VCaP (cell line): ENCODE measurements around the gene KCND1.
A peak's percentile ranks its signal among the peaks of the same experiment; 100 is the strongest.

Experiments
- H3K27ac ChIP-seq: fragments of 450-650 bp; 2 replicates; pipeline ENCODE4 v1.5.1; 2017
- CTCF ChIP-seq: fragments of 450-650 bp; conservative IDR thresholded peaks from 2 replicates; pipeline ENCODE4 v1.5.1; 2017; ENCODE audit warnings: mild to moderate bottlenecking, moderate library complexity

The KCND1 gene

DNA sequence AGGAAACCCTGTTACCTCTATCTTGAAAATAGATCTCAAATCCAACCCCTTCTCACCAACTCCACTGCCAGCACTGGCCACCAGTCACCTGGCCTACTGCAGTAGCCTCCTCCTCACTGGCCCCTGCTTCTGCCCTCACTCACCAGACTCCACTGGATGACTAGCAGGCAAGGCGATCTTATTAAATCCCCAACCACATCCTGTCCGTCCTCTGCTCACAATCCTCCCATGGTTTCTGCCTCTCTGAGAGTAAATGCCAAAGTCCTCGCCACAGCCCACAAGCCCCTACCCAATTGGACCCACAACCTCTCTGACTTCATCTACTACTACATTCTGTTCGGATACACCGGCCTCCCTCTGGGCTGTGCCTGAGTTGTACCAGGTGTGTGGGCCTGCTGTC is 47.4 kb downstream of the KCND1 start:
- no peak for TF ChIP-seq CTCF
- H3K27ac ChIP-seq: no peak overlapping the region

- no peak for TF ChIP-seq CTCF
- H3K27ac ChIP-seq: no peak overlapping the region
Observed at GRCh38 chrX:48923771-48924170, 47.9 kb downstream of the KCND1 start.

- TF ChIP-seq CTCF: no peak
- no peak overlapping the region for H3K27ac ChIP-seq
Observed at GRCh38 chrX:48920718-48921104, 50.9 kb downstream of the KCND1 start.

DNA sequence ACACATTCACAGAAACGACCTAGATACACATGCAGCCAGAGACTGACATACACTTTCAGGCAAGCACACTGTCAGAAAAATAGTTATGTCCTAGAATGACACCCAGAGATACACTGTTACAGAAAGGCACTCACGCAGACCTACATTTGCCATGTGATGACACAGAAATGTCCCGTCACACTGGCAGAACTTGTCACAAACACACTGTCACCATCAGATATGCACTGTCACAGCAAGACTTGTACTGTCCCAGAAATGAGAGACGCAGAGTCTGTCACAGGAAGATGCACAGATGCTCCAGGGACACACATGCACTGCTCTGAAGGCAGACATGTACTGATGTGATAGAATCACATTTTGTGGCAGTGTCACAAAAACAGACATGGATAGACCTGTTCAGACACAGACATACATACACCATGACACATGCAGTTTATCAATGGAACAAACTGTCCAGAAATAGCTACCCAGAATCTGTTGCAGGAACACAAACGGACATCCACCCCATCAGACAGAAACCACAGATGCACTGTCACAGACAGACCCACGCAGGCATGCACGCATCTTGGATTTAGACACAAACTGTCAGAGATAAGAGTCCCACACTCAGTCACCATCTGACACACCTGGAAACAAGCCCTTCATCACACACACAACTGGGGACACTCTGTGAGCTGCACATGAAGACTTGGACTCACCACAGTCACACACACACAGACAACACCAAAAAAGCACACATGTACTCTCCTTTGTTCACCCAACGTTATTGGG is 51.5 kb downstream of the KCND1 start:
- H3K27ac ChIP-seq: no peak overlapping the region; the same call in 1 of the 2 replicates
- no peak for TF ChIP-seq CTCF

- TF ChIP-seq CTCF: no peak
- peak overlapping the region; percentile 52 for H3K27ac ChIP-seq
Observed at GRCh38 chrX:48919360-48919841, 52.2 kb downstream of the KCND1 start.

GRCh38 chrX:48918643-48919340 is 52.9 kb downstream of the KCND1 start, which contains the start of gene PIM2:
PIM2 (minus strand) TSS chrX:48919024; CDS start chrX:48918834, 190 bp downstream.
- no peak for TF ChIP-seq CTCF
- H3K27ac ChIP-seq: peak within 1 kb of the TSS; percentile 52

- peak overlapping the region; percentile 52 for H3K27ac ChIP-seq
Observed at GRCh38 chrX:48918301-48918642, 53.4 kb downstream of the KCND1 start.

More at GRCh38 chrX:48918301-48918642, 53.4 kb downstream of the KCND1 start:
- TF ChIP-seq CTCF: no peak
